Measurements from ENCODE around the gene GABRD.

DNA sequence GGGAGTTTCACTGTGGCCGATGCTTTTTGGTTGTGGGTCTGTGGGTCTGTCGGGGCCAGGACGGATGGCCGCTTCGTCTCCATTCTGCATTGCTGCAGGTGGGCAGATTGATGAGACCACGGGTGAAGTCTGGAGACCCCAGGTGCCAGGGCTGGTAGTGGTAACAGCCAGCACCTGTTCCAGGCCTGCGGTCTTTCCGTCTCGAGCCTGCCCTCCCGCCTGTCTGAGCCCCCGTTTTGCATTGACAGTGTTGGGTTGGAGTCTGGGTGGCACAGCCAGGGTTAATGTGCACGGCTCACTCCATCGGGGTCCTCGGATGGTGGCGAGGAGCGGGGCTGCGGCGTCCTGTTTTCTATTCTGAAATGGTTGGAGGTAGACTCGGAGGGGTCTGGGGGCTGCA, 55.3 kb downstream of the GABRD start:
- TF ChIP-seq PATZ1 (CRISPR knock-in tag; IDR thresholded peaks at IDR 0.05; ENCODE audit: borderline replicate concordance) (no peak), ZFP30 (CRISPR knock-in tag; IDR thresholded peaks at IDR 0.05) (no peak), SNAI2 (CRISPR knock-in tag; IDR thresholded peaks at IDR 0.05) (no peak), ZFP3 (CRISPR knock-in tag; IDR thresholded peaks at IDR 0.05) (no peak), OSR1 (CRISPR knock-in tag; IDR thresholded peaks at IDR 0.05) (no peak), ZNF70 (CRISPR knock-in tag; IDR thresholded peaks at IDR 0.05) (no peak), PPARA (CRISPR knock-in tag; IDR thresholded peaks at IDR 0.05; ENCODE audit: borderline replicate concordance) (no peak), ARNTL (CRISPR knock-in tag; IDR thresholded peaks at IDR 0.05; ENCODE audit: borderline replicate concordance, low read depth) (no peak), ISL1 (CRISPR knock-in tag; IDR thresholded peaks at IDR 0.05) (no peak), CSDC2 (CRISPR knock-in tag; IDR thresholded peaks at IDR 0.05) (no peak), TCF4 (CRISPR knock-in tag; IDR thresholded peaks at IDR 0.05; ENCODE audit: borderline replicate concordance) (no peak)
- TF ChIP-seq, protein P1, sequence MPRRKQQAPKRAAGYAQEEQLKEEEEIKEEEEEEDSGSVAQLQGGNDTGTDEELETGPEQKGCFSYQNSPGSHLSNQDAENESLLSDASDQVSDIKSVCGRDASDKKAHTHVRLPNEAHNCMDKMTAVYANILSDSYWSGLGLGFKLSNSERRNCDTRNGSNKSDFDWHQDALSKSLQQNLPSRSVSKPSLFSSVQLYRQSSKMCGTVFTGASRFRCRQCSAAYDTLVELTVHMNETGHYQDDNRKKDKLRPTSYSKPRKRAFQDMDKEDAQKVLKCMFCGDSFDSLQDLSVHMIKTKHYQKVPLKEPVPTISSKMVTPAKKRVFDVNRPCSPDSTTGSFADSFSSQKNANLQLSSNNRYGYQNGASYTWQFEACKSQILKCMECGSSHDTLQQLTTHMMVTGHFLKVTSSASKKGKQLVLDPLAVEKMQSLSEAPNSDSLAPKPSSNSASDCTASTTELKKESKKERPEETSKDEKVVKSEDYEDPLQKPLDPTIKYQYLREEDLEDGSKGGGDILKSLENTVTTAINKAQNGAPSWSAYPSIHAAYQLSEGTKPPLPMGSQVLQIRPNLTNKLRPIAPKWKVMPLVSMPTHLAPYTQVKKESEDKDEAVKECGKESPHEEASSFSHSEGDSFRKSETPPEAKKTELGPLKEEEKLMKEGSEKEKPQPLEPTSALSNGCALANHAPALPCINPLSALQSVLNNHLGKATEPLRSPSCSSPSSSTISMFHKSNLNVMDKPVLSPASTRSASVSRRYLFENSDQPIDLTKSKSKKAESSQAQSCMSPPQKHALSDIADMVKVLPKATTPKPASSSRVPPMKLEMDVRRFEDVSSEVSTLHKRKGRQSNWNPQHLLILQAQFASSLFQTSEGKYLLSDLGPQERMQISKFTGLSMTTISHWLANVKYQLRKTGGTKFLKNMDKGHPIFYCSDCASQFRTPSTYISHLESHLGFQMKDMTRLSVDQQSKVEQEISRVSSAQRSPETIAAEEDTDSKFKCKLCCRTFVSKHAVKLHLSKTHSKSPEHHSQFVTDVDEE (CRISPR knock-in tag; IDR thresholded peaks at IDR 0.05): no peak
